ENCODE measurements around the gene PDE8A. TPM values are rescaled to one million over a fixed set of nuclear protein-coding genes. Genes with fewer than 3 reads are reported as not detected.

The PDE8A gene
- 10 to 100 TPM; 37.4 to 49.2 (median 42.2) TPM for polyA plus RNA-seq (ENCODE audit: insufficient read length in 4 of 4)

DNA sequence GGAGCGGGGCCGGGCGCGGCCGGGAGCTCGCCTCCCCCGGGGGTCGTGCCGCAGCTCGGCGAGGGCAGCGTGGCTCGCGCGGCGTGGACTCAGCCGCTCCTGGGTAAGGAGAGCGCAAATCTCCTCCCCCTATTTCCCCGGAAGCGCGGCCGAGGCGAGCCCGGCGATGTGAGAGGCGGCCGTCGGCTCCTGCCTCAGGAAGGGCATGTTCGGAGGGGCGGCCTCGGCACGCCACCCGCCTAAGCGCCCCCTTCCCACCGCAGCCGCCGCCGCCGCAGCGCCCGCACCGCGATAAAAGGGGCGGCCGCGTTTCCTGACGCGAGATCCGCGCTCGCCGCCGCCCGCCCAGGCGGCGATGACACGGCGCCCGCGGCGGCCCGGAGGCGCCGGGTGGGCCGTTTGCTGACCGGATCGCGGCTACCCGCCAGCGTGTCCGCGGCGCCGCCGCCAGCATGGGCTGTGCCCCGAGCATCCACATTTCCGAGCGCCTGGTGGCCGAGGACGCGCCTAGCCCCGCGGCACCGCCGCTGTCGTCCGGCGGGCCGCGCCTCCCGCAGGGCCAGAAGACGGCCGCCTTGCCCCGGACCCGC, at the start of gene PDE8A:
TSS of gene PDE8A (plus strand) at position 146 of the 590 bp plus-strand sequence. CDS start at position 453, 307 bp downstream.
- DNase-seq (ENCODE audit: low read depth in 4 of 4, low spot score in 3 of 4): peak in 1 of 4 donors; percentile 31

DNA sequence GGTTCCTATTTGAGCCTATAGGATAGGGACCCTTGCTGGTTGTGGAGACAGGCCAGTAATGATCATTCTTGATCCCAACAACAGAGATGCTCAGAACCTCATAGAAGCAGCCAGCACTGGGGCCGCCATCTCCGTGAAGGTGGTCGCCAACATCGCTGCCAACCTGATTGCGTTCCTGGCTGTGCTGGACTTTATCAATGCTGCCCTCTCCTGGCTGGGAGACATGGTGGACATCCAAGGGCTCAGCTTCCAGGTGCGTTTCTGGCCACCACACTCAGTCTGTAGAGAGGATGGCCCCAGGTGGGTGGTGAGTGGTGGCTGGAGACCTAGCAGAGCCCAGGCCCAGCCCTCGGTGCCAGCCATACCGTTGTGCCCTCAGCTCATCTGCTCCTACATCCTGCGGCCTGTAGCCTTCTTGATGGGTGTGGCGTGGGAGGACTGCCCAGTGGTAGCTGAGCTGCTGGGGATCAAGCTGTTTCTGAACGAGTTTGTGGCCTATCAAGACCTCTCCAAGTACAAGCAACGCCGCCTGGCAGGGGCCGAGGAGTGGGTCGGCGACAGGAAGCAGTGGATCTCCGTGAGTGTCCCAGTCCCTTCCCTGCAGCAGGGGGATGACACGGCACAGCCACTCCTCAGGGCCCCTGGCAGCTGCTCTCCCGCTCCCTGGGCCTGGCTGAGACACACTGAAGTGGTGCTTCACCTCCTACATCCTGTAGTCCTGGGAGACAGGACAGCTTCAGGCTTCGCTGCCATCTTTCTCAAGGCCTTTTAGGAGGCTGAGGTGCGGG, 46.5 kb upstream of the PDE8A start:
- DNase-seq (ENCODE audit: low read depth in 4 of 4, low spot score in 3 of 4): no peak

DNA sequence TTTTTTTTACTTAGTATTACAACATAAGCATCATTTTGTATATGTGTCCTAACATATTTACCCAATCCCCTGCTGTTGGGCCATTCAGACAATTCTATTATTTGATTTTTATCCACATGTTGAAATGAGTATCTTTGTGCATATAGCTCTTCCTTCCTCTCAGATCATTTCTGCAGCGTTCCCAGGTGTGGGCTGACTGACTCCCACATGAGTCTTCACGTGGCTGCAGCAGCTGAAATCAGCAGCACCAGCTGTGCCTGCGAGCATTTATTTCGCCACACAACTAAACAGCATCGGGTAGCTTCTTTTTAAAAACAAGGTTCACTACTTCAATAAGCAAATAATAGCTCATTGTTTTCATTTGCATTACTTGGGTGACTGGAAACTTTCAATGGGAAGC, 44.5 kb upstream of the PDE8A start:
- no peak for DNase-seq (ENCODE audit: low read depth in 4 of 4, low spot score in 3 of 4)

DNA sequence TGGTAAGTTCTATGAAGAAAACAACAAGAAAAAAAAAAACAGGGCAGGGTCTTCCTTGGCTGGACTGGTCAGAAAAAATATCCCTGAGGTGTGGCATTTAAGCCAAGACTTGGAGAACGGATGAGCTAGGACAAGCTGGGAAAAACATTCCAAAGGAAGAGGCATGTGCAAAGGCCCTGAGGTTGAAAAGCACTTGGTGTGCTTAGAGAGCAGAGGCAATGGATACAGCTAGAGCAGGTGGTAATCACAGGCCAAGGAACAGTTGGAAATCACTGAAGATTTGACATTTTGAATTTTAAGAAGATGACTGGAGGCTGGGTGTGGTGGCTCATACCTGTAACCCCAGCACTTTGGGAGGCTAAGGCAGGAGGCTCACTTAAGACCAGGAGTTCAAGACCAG, 42.9 kb upstream of the PDE8A start:
- no peak for DNase-seq (ENCODE audit: low read depth in 4 of 4, low spot score in 3 of 4)

GRCh38 chr15:84940399-84940798, 41.3 kb upstream of the PDE8A start:
- no peak for DNase-seq (ENCODE audit: low read depth in 4 of 4, low spot score in 3 of 4)

GRCh38 chr15:84942456-84942855, 39.2 kb upstream of the PDE8A start:
- no peak for DNase-seq (ENCODE audit: low read depth in 4 of 4, low spot score in 3 of 4)

GRCh38 chr15:84944311-84944710, 37.3 kb upstream of the PDE8A start:
- no peak for DNase-seq (ENCODE audit: low read depth in 4 of 4, low spot score in 3 of 4)

DNA sequence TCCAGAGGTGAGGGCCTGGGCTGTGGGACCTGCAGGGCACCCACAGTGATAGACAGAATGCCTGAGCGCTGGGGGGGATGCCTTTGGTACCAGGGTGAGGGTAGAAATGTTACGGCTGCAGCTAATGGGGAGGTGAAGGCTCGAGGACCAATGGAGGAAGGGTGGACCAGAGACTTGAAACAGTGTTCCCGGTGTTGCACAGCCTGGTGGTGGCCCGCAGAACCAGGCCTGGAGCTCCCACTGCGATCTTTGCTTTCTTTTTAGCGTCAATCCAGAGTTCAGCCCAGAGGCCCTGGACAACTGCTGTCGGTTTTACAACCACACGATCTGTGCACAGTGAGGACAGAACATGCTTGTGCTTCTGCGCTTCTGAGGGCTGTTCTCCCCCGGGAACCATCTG, 36.8 kb upstream of the PDE8A start:
- no peak for DNase-seq (ENCODE audit: low read depth in 4 of 4, low spot score in 3 of 4)

DNA sequence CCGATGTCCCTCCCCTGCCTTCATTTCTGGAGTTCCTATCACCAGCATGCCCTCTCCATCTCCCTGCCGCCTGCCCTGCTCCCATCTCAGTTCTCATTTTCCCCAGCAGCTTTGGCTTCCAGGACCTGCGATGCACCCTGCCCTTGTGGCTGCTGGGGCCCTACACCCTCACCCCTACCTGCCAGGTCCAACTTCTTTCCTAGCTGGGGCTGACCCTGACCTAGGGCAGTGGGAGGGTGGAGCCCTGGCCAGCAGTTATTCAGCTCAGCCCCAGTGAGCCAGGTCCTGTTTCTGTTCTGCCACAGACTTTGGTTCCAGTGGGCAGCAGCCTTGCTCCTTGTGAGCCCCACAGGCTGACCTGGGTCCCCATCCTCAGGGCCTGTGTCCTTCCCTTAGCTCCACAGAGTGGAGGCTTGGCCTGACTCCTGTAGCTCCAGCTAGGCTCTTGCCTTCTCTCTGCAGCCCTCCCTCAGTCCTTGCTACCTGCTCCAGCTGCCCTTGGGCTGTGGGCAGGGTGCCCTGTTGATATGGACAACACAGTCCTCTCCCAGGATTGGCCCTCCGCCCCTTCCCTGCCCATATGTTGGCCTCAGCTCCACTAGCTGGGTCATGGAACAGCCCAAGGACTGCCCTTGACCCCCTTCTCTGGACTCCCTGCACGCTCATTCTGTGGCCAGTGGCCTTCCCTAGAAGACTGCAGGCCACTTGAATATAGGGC, 34.7 kb upstream of the PDE8A start:
- DNase-seq (ENCODE audit: low read depth in 4 of 4, low spot score in 3 of 4): no peak

DNA sequence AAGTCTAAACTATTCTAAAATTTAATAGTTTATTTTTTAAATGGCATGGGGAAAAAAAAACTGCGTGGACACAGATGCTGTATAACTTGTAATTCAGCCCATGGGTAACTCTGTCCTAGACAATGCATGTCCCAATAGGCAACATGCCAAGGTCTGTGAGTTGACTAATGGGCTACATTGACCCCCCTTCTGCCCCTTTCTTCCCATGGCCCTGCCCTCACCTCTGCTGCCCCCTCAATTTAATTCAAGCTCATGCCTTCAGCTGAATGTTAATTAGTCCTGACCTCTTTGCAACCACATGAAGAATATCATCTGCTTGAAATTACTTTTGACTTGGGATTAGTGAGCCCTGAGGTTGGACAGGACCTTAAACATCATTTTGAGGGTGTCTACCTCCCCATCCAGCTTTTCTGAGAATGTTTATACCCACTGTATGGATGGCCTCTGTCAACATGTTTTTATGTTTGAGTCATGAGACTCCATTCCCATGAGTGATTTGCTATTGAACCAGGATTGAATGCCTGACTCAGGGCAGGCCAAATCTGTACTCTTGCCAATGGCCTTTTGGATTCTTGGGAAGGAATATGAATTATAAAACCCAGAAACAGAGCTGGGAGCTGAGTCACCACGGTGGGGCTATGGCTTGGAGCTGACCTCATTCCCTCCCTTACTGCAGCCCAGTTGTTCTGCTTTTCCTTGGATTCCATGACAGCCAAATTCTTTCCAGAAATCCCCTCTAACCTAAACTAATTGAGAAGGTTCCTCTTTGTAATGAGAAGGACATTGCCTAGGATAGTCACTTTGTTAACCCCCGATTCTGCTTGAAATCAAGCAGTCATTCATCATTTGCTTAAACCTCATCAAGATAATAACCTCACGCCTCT, 33.5 kb upstream of the PDE8A start:
- no peak for DNase-seq (ENCODE audit: low read depth in 4 of 4, low spot score in 3 of 4)

- no peak for DNase-seq (ENCODE audit: low read depth in 4 of 4, low spot score in 3 of 4)
Observed at GRCh38 chr15:84949043-84949442, 32.6 kb upstream of the PDE8A start.

DNA sequence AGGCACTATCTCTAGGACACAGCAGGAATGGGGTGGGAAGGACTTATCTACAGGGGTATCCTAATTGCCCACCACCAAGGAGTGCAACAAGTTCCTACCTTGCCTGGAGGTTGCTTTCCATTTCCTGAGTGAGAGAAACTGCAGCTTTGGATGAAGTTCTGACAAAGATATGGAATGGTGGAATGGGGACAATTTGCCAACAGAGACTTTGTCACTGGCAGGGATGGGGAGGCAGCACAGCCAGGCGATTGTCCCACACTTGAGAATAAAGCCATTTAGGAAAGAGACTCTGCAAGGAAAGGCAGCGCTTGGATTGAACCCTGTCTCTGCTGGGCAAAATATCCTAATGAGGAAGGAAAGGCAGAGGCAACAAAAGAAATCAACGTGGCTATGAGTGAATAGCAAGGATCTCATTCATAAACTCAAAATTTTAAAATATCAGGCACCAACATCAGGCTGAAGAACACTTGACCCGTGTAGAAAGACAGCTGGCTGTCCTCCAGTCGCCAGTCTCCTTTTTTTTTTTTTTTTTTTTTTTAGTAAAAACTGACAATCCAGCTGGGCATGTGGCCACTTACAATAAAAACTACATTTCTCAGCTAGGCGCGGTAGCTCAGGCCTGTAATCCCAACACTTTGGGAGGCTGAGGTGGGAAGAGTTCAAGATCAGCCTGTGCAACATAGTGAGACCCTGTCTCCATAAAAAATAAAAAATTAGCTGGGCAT, 31.6 kb upstream of the PDE8A start:
- no peak for DNase-seq (ENCODE audit: low read depth in 4 of 4, low spot score in 3 of 4)

GRCh38 chr15:84950570-84951111, 31.0 kb upstream of the PDE8A start:
- no peak for DNase-seq (ENCODE audit: low read depth in 4 of 4, low spot score in 3 of 4)

DNA sequence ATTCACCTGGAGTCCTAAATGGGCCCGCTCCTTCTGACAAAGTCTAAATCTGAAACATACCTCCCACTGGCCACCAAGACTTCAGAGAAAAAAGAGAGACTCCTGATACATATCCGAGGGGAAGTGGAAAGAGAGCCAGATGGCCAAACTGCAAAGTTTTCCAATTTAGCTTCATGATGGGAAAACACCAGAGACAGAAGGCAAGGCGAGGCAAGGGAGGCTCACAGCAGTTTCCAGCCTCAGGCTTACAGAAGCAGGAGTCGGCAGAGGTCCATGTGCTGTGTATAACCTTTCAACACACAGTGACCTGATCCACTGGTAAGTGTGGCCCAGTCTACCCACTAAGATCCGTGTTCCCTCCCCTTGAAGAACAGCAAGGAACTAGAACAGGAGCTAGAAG, 29.9 kb upstream of the PDE8A start:
- no peak for DNase-seq (ENCODE audit: low read depth in 4 of 4, low spot score in 3 of 4)

DNA sequence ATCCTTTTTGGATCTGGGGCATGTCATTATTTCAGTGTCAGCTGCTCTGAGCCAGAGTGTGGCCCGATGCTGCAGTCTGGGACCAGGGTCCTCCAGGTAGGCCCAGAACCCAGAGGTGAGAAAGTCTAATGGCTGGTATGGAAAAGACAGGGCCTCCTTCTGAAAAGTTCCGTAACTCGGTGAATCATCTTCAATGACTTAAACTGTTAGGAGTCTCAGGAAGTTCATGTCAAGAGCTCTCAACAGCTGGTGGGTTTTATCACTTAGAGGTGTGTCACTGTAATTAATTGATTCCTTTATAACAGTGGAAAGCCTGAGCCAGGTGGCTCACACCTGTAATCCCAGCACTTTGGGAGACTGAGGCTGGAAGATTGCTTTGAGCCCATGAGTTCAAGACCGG, 28.5 kb upstream of the PDE8A start:
- no peak for DNase-seq (ENCODE audit: low read depth in 4 of 4, low spot score in 3 of 4)

- no peak for DNase-seq (ENCODE audit: low read depth in 4 of 4, low spot score in 3 of 4)
Observed at GRCh38 chr15:84953726-84954125, 27.9 kb upstream of the PDE8A start.

- peak in 3 of 4 donors; percentile 49 to 50 (median 49) for DNase-seq (ENCODE audit: low read depth in 4 of 4, low spot score in 3 of 4)
Observed at GRCh38 chr15:84955089-84955848, 26.4 kb upstream of the PDE8A start.

DNA sequence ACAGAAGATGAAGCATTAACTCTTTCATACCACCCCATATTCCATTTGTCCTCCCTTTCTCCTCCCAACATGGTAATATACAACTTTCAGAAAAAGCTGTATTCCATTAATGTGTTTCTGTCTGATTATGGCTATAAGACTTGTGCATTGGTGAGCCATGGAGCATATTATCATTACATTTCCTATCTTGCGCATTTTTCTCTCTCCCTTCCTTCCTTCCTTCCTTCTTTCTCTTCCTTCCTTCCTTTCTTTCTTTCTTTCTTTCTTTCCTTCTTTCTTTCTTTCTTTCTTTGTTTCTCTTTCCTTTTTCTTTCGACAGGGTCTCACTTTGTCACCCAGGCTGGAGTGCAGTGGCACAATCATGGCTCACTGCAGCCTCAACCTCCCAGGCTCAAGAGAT, 25.5 kb upstream of the PDE8A start:
- no peak for DNase-seq (ENCODE audit: low read depth in 4 of 4, low spot score in 3 of 4)

Data from right renal pelvis (tissue), 4 donors.